GM23338 (cell line): ENCODE data around the gene CALHM2. TPM values are rescaled to one million over a fixed set of nuclear protein-coding genes. Genes with fewer than 3 reads are reported as not detected.

Source experiments
- ATAC-seq: fragments of 200-7000 bp; cut with Tn5 transposase; 3 replicates; pipeline ENCODE4 v1.9.1; 2020
- DNase-seq: peaks from one replicate; pipeline ENCODE4 v3.0.0-alpha.2; 2015; ENCODE audit warnings: low spot score
- H2AFZ ChIP-seq: fragments of 200-600 bp; sonication (generic); 2 replicates; pipeline ENCODE4 v1.8.0; 2016; ENCODE audit warnings: antibody characterized with exemption, mild to moderate bottlenecking, moderate library complexity
- H3F3A ChIP-seq: fragments of 200-600 bp; sonication (generic); replicated peaks from 2 replicates; pipeline ENCODE4 v1.8.0; 2017; ENCODE audit warnings: antibody characterized with exemption, mixed run types, low read depth
- H3K27ac ChIP-seq: fragments of 200-600 bp; sonication (generic); 2 replicates; pipeline ENCODE4 v1.6.1; 2016; ENCODE audit warnings: low read depth
- H3K27me3 ChIP-seq: fragments of 200-600 bp; sonication (generic); 2 replicates; pipeline ENCODE4 v1.8.0; 2016; ENCODE audit warnings: mild to moderate bottlenecking, mixed run types, moderate library complexity; ENCODE audit not compliant: insufficient read depth
- H3K36me3 ChIP-seq: fragments of 200-600 bp; sonication (generic); 2 replicates; pipeline ENCODE4 v1.8.0; 2016; ENCODE audit warnings: mild to moderate bottlenecking; ENCODE audit not compliant: insufficient read depth
- H3K4me1 ChIP-seq: fragments of 200-600 bp; sonication (generic); 2 replicates; pipeline ENCODE4 v1.8.0; 2016; ENCODE audit warnings: mild to moderate bottlenecking, moderate library complexity; ENCODE audit not compliant: insufficient read depth
- H3K4me2 ChIP-seq: fragments of 200-600 bp; sonication (generic); 2 replicates; pipeline ENCODE4 v1.7.1; 2017; ENCODE audit warnings: mixed run types
- H3K4me3 ChIP-seq: fragments of 200-600 bp; sonication (generic); 2 replicates; pipeline ENCODE4 v1.6.1; 2016; ENCODE audit warnings: mixed run types
- H3K79me2 ChIP-seq: fragments of 200-600 bp; sonication (generic); replicated peaks from 2 replicates; pipeline ENCODE4 v1.8.0; 2017; ENCODE audit warnings: mild to moderate bottlenecking; ENCODE audit not compliant: insufficient read depth
- H3K9me2 ChIP-seq: fragments of 200-600 bp; sonication (generic); 2 replicates; pipeline ENCODE4 v1.8.0; 2017; ENCODE audit not compliant: insufficient read depth
- H4K20me1 ChIP-seq: fragments of 200-600 bp; sonication (generic); replicated peaks from 2 replicates; pipeline ENCODE4 v1.8.0; 2017; ENCODE audit warnings: mild to moderate bottlenecking; ENCODE audit not compliant: insufficient read depth
- H3K27ac Mint-ChIP-seq: 2 replicates; pipeline ENCODE4 v1.8.0; 2020; ENCODE audit warnings: inconsistent platforms, mild to moderate bottlenecking, moderate library complexity, mixed read lengths
- H3K27me3 Mint-ChIP-seq: 3 replicates; pipeline ENCODE4 v1.8.0; 2022; ENCODE audit warnings: low read depth, mild to moderate bottlenecking, moderate library complexity, mixed read lengths, inconsistent platforms; ENCODE audit not compliant: insufficient read depth, poor library complexity
- H3K36me3 Mint-ChIP-seq: 3 replicates; pipeline ENCODE4 v1.8.0; 2021; ENCODE audit warnings: low read depth, mild to moderate bottlenecking, inconsistent platforms, moderate library complexity, mixed read lengths
- H3K4me1 Mint-ChIP-seq: 3 replicates; pipeline ENCODE4 v1.8.0; 2020; ENCODE audit warnings: mild to moderate bottlenecking, inconsistent platforms, mixed read lengths
- H3K4me3 Mint-ChIP-seq: 3 replicates; pipeline ENCODE4 v1.8.0; 2021; ENCODE audit warnings: moderate library complexity, mild to moderate bottlenecking, inconsistent platforms, mixed read lengths
- H3K9me3 Mint-ChIP-seq: 3 replicates; pipeline ENCODE4 v1.8.0; 2020; ENCODE audit warnings: moderate library complexity, mild to moderate bottlenecking, inconsistent platforms, mixed read lengths
- CTCF ChIP-seq, 2 experiments: fragments of 200-600 bp in 1 of 2; sonication (generic) in 1 of 2; conservative IDR thresholded peaks; 2 replicates each; pipeline versions ENCODE4 v1.5.1 to v1.6.1; 2016 to 2017; ENCODE audit warnings: antibody characterized with exemption in 2 of 2, low read depth in 2 of 2, mild to moderate bottlenecking in 2 of 2, moderate library complexity in 1 of 2
- ETS1 ChIP-seq: IDR thresholded peaks from 2 replicates; pipeline ENCODE4 v1.6.1; 2016; ENCODE audit warnings: antibody characterized with exemption
- EZH2 ChIP-seq: fragments of 200-600 bp; sonication (generic); IDR thresholded peaks from one replicate; pipeline ENCODE4 v1.8.0; 2017; ENCODE audit warnings: antibody characterized with exemption, mild to moderate bottlenecking, low read depth; ENCODE audit not compliant: unreplicated experiment
- EZH2phosphoT487 ChIP-seq: fragments of 200-600 bp; sonication (generic); IDR thresholded peaks from one replicate; pipeline ENCODE4 v1.8.1; 2018; ENCODE audit warnings: antibody characterized with exemption; ENCODE audit not compliant: unreplicated experiment
- JUNB ChIP-seq: IDR thresholded peaks from one replicate; pipeline ENCODE4 v1.6.1; 2016; ENCODE audit warnings: antibody characterized with exemption; ENCODE audit not compliant: unreplicated experiment
- NANOG ChIP-seq: IDR thresholded peaks from 2 replicates; pipeline ENCODE4 v1.6.1; 2016; ENCODE audit warnings: antibody characterized with exemption, borderline replicate concordance
- POLR2AphosphoS5 ChIP-seq: IDR thresholded peaks from 2 replicates; pipeline ENCODE4 v1.6.1; 2016; ENCODE audit warnings: antibody characterized with exemption, low read depth
- STAT1 ChIP-seq: IDR thresholded peaks from one replicate; pipeline ENCODE4 v1.6.1; 2016; ENCODE audit warnings: antibody characterized with exemption; ENCODE audit not compliant: unreplicated experiment
- ZNF331 ChIP-seq: fragments of 250-450 bp; sonication (Bioruptor Pico); IDR thresholded peaks from 2 replicates; pipeline ENCODE4 v1.5.0; 2020; ENCODE audit warnings: low read depth, mild to moderate bottlenecking, moderate library complexity
- polyA plus RNA-seq: library from polyadenylated mRNA; unstranded; fragments of >200 nt; fragmentation: Nextera tagmentation; extraction: Ambion mirVana; gene quantifications from 2 replicates; pipeline ENCODE4 v1.2.1, GENCODE V29; 2016
- total RNA-seq: library from RNA; depleted of rRNA; stranded (reverse); fragments of >200 nt; shearing (Covaris generic); gene quantifications from 2 replicates; pipeline ENCODE4 v1.2.3, GENCODE V29; 2014

CALHM2 gene
- total and polyA plus RNA-seq, 2 experiments from 2014 or later = 2.1 to 2.2 TPM

- Histone ChIP-seq H3K4me3 (no peak overlapping the region), H3K36me3 (peaks cover 76% of the 10 kb centered on the region)
- no peak overlapping the region for H3K4me3 Mint-ChIP-seq
Observed at GRCh38 chr10:103441611-103442010, 10.6 kb downstream of the CALHM2 start.

GRCh38 chr10:103441206-103441605 is 11.0 kb downstream of the CALHM2 start:
- Histone ChIP-seq H3K4me3 (no peak overlapping the region), H3K27me3 (no peaks in the 10 kb centered on the region), H3K4me1 (no peaks in the 10 kb centered on the region), H3K9me2 (no peaks in the 10 kb centered on the region), H3F3A (no peaks in the 10 kb centered on the region), H3K27ac (no peak overlapping the region), H3K4me2 (no peak overlapping the region), H2AFZ (no peak overlapping the region), H4K20me1 (peaks cover 9% of the 10 kb centered on the region; the same call in 1 of the 2 replicates), H3K36me3 (peaks cover 76% of the 10 kb centered on the region), H3K79me2 (no peaks in the 10 kb centered on the region)
- no peaks in the 10 kb centered on the region; the same call in 2 of the 3 replicates for H3K9me3 Mint-ChIP-seq
- no peak for DNase-seq
- H3K4me1 Mint-ChIP-seq = no peaks in the 10 kb centered on the region
- H3K4me3 Mint-ChIP-seq = no peak overlapping the region
- peaks cover 91% of the 10 kb centered on the region for H3K36me3 Mint-ChIP-seq
- TF ChIP-seq ZNF331 (CRISPR knock-in tag) = no peak
- no peak for TF ChIP-seq NANOG
- no peak for TF ChIP-seq POLR2AphosphoS5
- no peak for TF ChIP-seq EZH2phosphoT487
- no peak overlapping the region for H3K27ac Mint-ChIP-seq
- H3K27me3 Mint-ChIP-seq = peaks cover 11% of the 10 kb centered on the region
- ATAC-seq = no peak

More at GRCh38 chr10:103441611-103442010, 10.6 kb downstream of the CALHM2 start:
- ATAC-seq (no peak), DNase-seq (no peak)
- Histone ChIP-seq H3K27ac (no peak overlapping the region), H2AFZ (no peak overlapping the region), H3K4me2 (no peak overlapping the region), H3F3A (no peaks in the 10 kb centered on the region), H3K27me3 (no peaks in the 10 kb centered on the region), H3K79me2 (no peaks in the 10 kb centered on the region), H4K20me1 (peaks cover 9% of the 10 kb centered on the region; the same call in 1 of the 2 replicates), H3K4me1 (no peaks in the 10 kb centered on the region), H3K9me2 (no peaks in the 10 kb centered on the region)
- 0 out of 2 replicates have a peak overlapping the region, but pooled peaks have one; percentile 31 for H3K27ac Mint-ChIP-seq
- no peak for TF ChIP-seq JUNB
- peaks cover 8% of the 10 kb centered on the region for H3K27me3 Mint-ChIP-seq
- no peaks in the 10 kb centered on the region; the same call in 2 of the 3 replicates for H3K9me3 Mint-ChIP-seq
- no peaks in the 10 kb centered on the region for H3K4me1 Mint-ChIP-seq
- peaks cover 91% of the 10 kb centered on the region for H3K36me3 Mint-ChIP-seq

- H2AFZ ChIP-seq = no peak overlapping the region
- H3K9me2 ChIP-seq = no peaks in the 10 kb centered on the region
- H3K9me3 Mint-ChIP-seq = no peaks in the 10 kb centered on the region; the same call in 2 of the 3 replicates
- peaks cover 9% of the 10 kb centered on the region; the same call in 1 of the 2 replicates for H4K20me1 ChIP-seq
- no peak overlapping the region for H3K4me3 Mint-ChIP-seq
- H3K27ac ChIP-seq = no peak overlapping the region
- no peak overlapping the region for H3K4me3 ChIP-seq
- no peak overlapping the region for H3K4me2 ChIP-seq
- peaks cover 12% of the 10 kb centered on the region for H3K27me3 Mint-ChIP-seq
- no peak for ATAC-seq
- H3K4me1 Mint-ChIP-seq = no peaks in the 10 kb centered on the region
- no peaks in the 10 kb centered on the region for H3K4me1 ChIP-seq
- H3K36me3 Mint-ChIP-seq = peaks cover 92% of the 10 kb centered on the region
- no peak overlapping the region for H3K27ac Mint-ChIP-seq
- no peaks in the 10 kb centered on the region for H3K79me2 ChIP-seq
- H3F3A ChIP-seq = no peaks in the 10 kb centered on the region
- peaks cover 74% of the 10 kb centered on the region for H3K36me3 ChIP-seq
- DNase-seq = no peak
- no peaks in the 10 kb centered on the region for H3K27me3 ChIP-seq
- no peak for TF ChIP-seq ETS1
- TF ChIP-seq CTCF (conservative IDR thresholded peaks at IDR 0.05; ENCODE audit: low read depth in 2 of 2) = no peak
- TF ChIP-seq ZNF331 (CRISPR knock-in tag) = no peak
- no peak for TF ChIP-seq NANOG
- TF ChIP-seq POLR2AphosphoS5 = no peak
- no peak for TF ChIP-seq STAT1
- no peak for TF ChIP-seq EZH2
Observed at GRCh38 chr10:103440416-103440815, 11.8 kb downstream of the CALHM2 start.
